Pancreas (tissue), 10 donors: ENCODE data around the gene NUP54. TPM values are rescaled to one million over a fixed set of nuclear protein-coding genes. Genes with fewer than 3 reads are reported as not detected.

ENCODE experiments used
- ATAC-seq, 4 donors: fragments of 200-7000 bp; cut with Tn5 transposase; one replicate each; pipeline versions ENCODE4 v1.8.0 to v1.9.1; 2020; ENCODE audit warnings: mild to moderate bottlenecking in 4 of 4, moderate library complexity in 4 of 4
- DNase-seq, 6 donors: peaks; one replicate each; pipeline ENCODE4 v3.0.0-alpha.2; 2020
- FAIRE-seq: peaks from 2 replicates; lab custom pipeline; 2012; peaks lifted over from hg19 to GRCh38; lab: Jason Lieb, UNC
- H3K27ac ChIP-seq, 4 donors: fragments of 200-600 bp; sonication (generic); 1 replicate in 3 of 4; 2 replicates in 1 of 4; pipeline versions ENCODE4 v1.5.0 to v1.8.0; 2020
- H3K27me3 ChIP-seq, 4 donors: fragments of 200-600 bp; one replicate each; pipeline ENCODE4 v1.8.0; 2021
- H3K36me3 ChIP-seq, 3 donors: fragments of 200-600 bp; sonication (generic) in 1 of 3; one replicate each; pipeline versions ENCODE4 v1.5.0 to v1.8.0; 2020 to 2021
- H3K4me1 ChIP-seq, 3 donors: fragments of 200-600 bp; one replicate each; pipeline ENCODE4 v1.8.0; 2021
- H3K4me3 ChIP-seq, 4 donors: fragments of 200-600 bp; sonication (generic) in 2 of 4; one replicate each; pipeline versions ENCODE4 v1.5.0 to v1.8.0; 2020 to 2021
- H3K9me3 ChIP-seq, 4 donors: fragments of 200-600 bp; one replicate each; pipeline ENCODE4 v1.8.0; 2021
- CTCF ChIP-seq, 4 donors: fragments of 200-600 bp; sonication (generic) in 3 of 4; IDR thresholded peaks; one replicate each; pipeline versions ENCODE4 v1.5.0 to v1.8.0; 2021; ENCODE audit warnings: antibody characterized with exemption in 4 of 4
- WGBS, 2 donors: extraction: QIAGEN DNeasy Blood & Tissue Kit; methylation state at CpG; one replicate each; pipeline ENCODE4 v1.1.7; 2013; 5-methylcytosine and 5-hydroxymethylcytosine counted together
- intact Hi-C, 3 donors: fragments of 100-400 bp; cut with DNase I; formaldehyde crosslinking; loops; one replicate each; pipeline versions ENCODE4 v1.11.1 to v1.14.2; 2022
- polyA plus RNA-seq, 2 donors: library from polyadenylated mRNA; stranded (reverse); fragments of 200-250 nt; gene quantifications; one replicate each; pipeline ENCODE4 v1.2.3, GENCODE V29; 2013
- total RNA-seq, 6 donors: library from RNA; stranded (reverse); fragmentation: NEBNext Ultra II Directional in 4 of 6; extraction: Animal tissue kit (Norgen Biotek cat#: 25700) in 4 of 6; gene quantifications; one replicate each; pipeline versions ENCODE4 v1.2.1 to v1.2.4, GENCODE V29; 2021 to 2023
- donor health status: healthy with polysubstance abuse.
- donor health status: DM: no; HTN: no; CAD: no; lungs with moderate emphysema.
- donor health status: DM: no; HTN: no; CAD: no.
- donor health status: control.
- donor health status: control.
- donor health status: Bipolar disorder and iron deficiency.
- donor health status: DM: yes; HTN: yes; CAD: no.
- donor health status: DM: no; HTN: no; CAD: no.
- donor health status: DM: no; HTN: no; CAD: no.
- donor health status: DM: yes; HTN: yes; CAD: no.

Gene NUP54
- total and polyA plus RNA-seq, 8 donors: 15.6 to 21.7 (median 19.2) TPM

GRCh38 chr4:76084542-76084941, 63.7 kb downstream of the NUP54 start:
- Histone ChIP-seq H3K27me3 (no peaks in the 10 kb centered on the region), H3K27ac (no peak overlapping the region), H3K4me3 (no peak overlapping the region), H3K4me1 (peaks cover 0 to 3% (median 3%) of the 10 kb centered on the region in 3 donors), H3K36me3 (no peaks in the 10 kb centered on the region), H3K9me3 (no peaks in the 10 kb centered on the region)
- intact Hi-C loops: no loop called here
- no peak for DNase-seq
- no peak for FAIRE-seq
- 58 to 62% methylated on average over 1 of the region's 1 CpG for WGBS, 2 donors
- ATAC-seq: no peak
- TF ChIP-seq CTCF (IDR thresholded peaks at IDR 0.05): no peak

- intact Hi-C loops: no loop called here
- WGBS, 2 donors: 76 to 92% methylated on average over 3 of the region's 3 CpGs
- no peak for TF ChIP-seq CTCF (IDR thresholded peaks at IDR 0.05)
- H3K36me3 ChIP-seq: no peaks in the 10 kb centered on the region
- DNase-seq (no peak), FAIRE-seq (no peak), ATAC-seq (no peak)
- H3K4me3 ChIP-seq: no peak overlapping the region
- H3K4me1 ChIP-seq: peaks cover 0 to 3% (median 3%) of the 10 kb centered on the region in 3 donors
- no peaks in the 10 kb centered on the region for H3K27me3 ChIP-seq
- no peak overlapping the region for H3K27ac ChIP-seq
- H3K9me3 ChIP-seq: no peaks in the 10 kb centered on the region
Measured at GRCh38 chr4:76083386-76083988, 64.7 kb downstream of the NUP54 start.

GRCh38 chr4:76078033-76078613, 70.1 kb downstream of the NUP54 start:
- no peaks in the 10 kb centered on the region for H3K4me1 ChIP-seq
- no peaks in the 10 kb centered on the region for H3K27me3 ChIP-seq
- 53 to 55% methylated on average over 4 of the region's 4 CpGs for WGBS, 2 donors
- no peaks in the 10 kb centered on the region for H3K9me3 ChIP-seq
- ATAC-seq (no peak), DNase-seq (no peak), FAIRE-seq (no peak)
- TF ChIP-seq CTCF (IDR thresholded peaks at IDR 0.05): no peak
- H3K4me3 ChIP-seq: no peak overlapping the region
- no peak overlapping the region for H3K27ac ChIP-seq
- intact Hi-C loops: loop anchor here in 1 of 3 donors (10.0 kb wide), 1 partner anchor 83 kb away; the partner anchor contains the start of gene SDAD1
- no peaks in the 10 kb centered on the region for H3K36me3 ChIP-seq

GRCh38 chr4:76074993-76075600, 73.1 kb downstream of the NUP54 start:
- DNase-seq (no peak), ATAC-seq (no peak), FAIRE-seq (no peak)
- no peak overlapping the region for H3K4me3 ChIP-seq
- H3K36me3 ChIP-seq: no peaks in the 10 kb centered on the region
- no peaks in the 10 kb centered on the region for H3K9me3 ChIP-seq
- WGBS, 2 donors: 70 to 73% methylated on average over 4 of the region's 4 CpGs
- no peak for TF ChIP-seq CTCF (IDR thresholded peaks at IDR 0.05)
- H3K27ac ChIP-seq: no peak overlapping the region
- no peaks in the 10 kb centered on the region for H3K27me3 ChIP-seq
- intact Hi-C loops: loop anchor here in 1 of 3 donors (10.0 kb wide), 1 partner anchor 80 kb away; the partner anchor contains the start of gene SDAD1
- H3K4me1 ChIP-seq: no peaks in the 10 kb centered on the region
